HG02970 (cell line): ENCODE measurements around the gene SPOCD1.

Experiments used
- ATAC-seq: cut with Tn5 transposase; IDR thresholded peaks from one replicate; pipeline ENCODE4 v1.9.1; 2021; ENCODE audit warnings: mild to moderate bottlenecking, moderate library complexity, moderate number of reproducible peaks; ENCODE audit not compliant: unreplicated experiment, low FRiP score

The SPOCD1 gene

GRCh38 chr1:31789259-31790065 lies 26.4 kb downstream of the SPOCD1 start:
- peak; percentile 42 for ATAC-seq

DNA sequence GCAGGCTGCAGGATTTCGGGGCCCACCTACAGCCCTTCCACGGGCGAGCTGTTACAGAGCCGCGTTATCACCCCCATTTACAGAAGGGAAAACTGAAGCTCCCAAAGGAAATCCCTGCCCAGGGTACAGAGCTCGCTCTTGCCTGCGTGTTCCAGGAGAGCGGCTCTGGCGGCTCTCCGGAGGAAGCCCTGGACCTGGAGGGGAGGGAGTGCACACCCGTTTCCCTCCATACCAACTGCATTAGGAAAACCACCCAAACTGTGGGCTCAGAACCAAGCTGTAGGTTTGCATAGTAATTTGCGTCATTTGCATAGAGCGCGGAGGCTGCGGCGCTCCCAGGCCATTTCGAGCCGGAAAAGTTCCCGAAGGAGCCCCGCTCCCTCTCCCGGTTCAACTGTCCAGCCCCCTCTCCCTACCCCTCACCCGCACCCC lies 27.0 kb downstream of the SPOCD1 start:
- ATAC-seq: no peak

GRCh38 chr1:31788138-31788824 lies 27.5 kb downstream of the SPOCD1 start:
- peak; percentile 60 for ATAC-seq

DNA sequence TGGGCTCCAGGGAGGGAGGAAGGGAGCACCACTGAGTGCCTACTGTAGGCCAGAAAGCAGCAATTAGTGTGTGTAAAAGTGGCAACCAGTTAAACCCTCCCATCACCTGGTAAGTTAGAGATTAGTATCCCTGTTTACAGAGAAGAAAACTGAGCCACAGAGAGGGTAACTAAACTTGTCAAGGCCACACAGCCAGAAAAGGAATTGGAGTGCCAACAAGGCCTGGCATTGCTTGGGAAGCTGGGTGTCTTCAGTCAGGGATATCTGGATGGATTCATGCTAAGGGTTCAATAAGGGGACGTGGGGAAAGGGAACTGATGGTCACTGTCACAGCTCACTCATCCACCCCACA lies 28.1 kb downstream of the SPOCD1 start:
- no peak for ATAC-seq

- no peak for ATAC-seq
Observed at GRCh38 chr1:31787261-31787660, 28.6 kb downstream of the SPOCD1 start.

- ATAC-seq: no peak
Observed at GRCh38 chr1:31786366-31787060, 29.3 kb downstream of the SPOCD1 start.

- ATAC-seq: no peak
Observed at GRCh38 chr1:31785947-31786290, 29.9 kb downstream of the SPOCD1 start.

- ATAC-seq: no peak
Observed at GRCh38 chr1:31785020-31785946, 30.5 kb downstream of the SPOCD1 start.

GRCh38 chr1:31784356-31785019 lies 31.3 kb downstream of the SPOCD1 start:
- no peak for ATAC-seq

DNA sequence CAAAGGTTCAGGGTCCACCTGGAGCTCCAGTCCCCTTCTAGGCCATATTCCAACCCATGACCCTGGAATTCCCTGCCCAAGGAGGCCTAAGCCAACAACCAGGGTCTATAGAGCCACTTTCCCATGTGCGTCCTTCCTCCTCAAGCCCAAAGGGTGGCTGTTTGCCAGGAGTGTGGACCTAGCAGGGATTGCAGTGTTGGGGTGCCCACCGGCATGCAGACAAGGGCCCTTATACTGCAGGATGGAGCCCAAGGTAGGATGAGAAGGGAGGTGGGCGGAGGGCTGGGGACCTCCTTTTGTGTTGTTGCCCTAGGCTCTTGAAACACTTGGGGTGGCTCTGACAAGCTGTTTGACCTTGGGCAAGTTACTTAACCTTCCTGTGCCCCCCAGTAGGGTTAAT lies 32.0 kb downstream of the SPOCD1 start:
- no peak for ATAC-seq

GRCh38 chr1:31782421-31783410 lies 33.1 kb downstream of the SPOCD1 start:
- ATAC-seq: no peak

DNA sequence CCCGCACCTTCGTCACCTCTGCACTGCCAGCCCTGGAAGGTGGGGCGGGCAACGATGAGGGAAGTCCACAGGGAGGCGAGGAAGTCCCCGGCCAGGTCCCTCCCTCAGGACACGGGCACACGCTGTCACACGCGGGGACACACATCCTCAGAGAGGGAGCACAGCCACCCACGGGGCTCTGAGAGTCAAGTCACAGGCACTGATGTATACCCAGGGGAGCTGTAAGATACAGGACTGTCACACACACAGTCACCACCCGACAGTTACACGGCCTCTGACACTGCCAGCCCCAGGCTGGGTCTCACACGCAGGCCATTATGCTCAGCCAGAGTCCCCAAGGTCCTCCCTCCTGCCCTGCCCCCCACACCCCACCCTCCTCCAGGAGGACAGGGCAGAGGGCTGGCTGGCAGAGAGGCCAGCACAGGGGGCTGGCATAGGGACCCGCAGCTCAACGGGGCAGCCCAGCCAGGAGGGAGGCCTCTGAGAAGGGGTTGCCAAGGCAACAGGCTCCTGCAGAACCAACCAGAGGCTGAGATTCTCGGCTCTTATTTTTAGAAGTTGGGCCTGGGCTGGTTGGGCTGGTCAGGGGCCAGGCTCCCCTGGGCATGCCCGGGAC lies 34.0 kb downstream of the SPOCD1 start:
- ATAC-seq: no peak

DNA sequence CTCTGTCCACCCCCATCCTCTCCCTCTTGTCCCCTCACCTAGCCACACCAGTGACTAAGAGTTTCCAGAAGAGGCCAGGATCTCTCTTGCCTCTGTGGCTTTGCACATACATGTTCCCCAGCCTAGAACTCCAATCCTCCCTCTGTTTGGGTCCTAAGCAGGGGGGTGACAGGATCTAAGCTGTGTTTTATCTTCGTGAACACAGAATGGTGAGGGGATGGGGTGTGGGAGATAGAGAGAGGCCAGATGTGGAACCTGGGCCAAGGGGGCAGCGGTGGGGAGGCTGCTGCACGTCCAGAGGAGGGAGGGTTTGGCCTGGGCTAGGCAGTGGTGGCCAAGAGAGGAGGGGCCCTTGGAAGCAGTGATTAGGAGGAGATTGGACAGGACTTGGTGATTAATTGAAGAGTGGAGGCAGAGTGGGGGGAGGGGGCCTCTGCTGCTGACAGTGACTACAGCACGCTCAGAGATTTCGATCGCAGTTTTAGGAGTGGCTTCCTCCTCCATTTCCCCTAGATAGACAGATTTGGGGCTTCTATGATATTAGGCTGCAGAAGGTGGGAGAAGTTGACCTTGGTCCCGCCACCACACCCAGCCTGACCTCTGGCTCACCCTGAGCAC lies 34.6 kb downstream of the SPOCD1 start:
- no peak for ATAC-seq

DNA sequence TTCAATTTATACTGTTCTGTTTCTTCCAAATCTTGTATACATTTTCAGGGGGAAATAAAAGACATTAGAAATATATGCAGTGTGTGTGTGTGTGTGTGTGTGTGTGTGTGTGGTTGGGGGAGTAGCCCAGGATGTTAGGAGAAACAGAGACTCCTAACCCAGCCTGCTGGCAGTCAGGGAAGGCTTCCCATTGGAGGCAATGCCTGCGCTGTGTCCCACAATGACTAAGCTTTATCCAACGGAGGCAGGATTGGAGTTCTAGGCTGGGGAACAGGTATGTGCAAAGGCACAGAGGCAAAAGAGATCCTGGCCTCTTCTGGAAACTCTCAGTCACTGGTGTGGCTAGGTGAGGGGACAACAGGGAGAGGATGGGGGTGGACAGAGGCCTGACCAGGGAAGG lies 35.2 kb downstream of the SPOCD1 start:
- no peak for ATAC-seq

GRCh38 chr1:31779687-31780086 lies 36.1 kb downstream of the SPOCD1 start:
- no peak for ATAC-seq

- ATAC-seq: no peak
Observed at GRCh38 chr1:31778763-31779488, 36.9 kb downstream of the SPOCD1 start.

DNA sequence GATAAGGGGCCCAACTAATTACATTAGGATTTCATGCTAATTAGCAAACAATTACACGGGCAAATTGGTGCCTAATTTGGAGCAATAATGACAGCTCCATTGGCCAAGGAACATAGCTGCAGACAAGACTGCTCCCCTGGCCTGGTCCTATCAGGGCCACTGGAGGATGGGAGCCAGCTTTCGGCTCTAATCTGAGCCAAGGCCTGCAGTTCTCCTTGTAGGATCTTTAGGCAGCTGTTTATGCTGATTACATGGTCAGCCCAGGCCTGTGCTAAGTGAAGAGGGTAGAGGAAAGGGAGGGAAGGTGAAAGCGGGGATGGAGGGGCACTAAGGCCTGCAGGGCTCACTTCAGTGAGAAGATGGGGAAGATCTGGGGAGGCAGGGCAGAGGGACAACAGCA lies 39.3 kb downstream of the SPOCD1 start:
- no peak for ATAC-seq
